HG03139 (cell line): Measurements from ENCODE around the gene SARNP.
"Not testable (repeated sequence)": the region's sequence is repeated elsewhere in the genome, so short reads cannot be mapped to it uniquely, and the experiment has no call there.

ENCODE experiments used
- ATAC-seq: cut with Tn5 transposase; IDR thresholded peaks from one replicate; pipeline ENCODE4 v1.9.1; 2021; ENCODE audit not compliant: unreplicated experiment

The SARNP gene, protein sequence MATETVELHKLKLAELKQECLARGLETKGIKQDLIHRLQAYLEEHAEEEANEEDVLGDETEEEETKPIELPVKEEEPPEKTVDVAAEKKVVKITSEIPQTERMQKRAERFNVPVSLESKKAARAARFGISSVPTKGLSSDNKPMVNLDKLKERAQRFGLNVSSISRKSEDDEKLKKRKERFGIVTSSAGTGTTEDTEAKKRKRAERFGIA

DNA sequence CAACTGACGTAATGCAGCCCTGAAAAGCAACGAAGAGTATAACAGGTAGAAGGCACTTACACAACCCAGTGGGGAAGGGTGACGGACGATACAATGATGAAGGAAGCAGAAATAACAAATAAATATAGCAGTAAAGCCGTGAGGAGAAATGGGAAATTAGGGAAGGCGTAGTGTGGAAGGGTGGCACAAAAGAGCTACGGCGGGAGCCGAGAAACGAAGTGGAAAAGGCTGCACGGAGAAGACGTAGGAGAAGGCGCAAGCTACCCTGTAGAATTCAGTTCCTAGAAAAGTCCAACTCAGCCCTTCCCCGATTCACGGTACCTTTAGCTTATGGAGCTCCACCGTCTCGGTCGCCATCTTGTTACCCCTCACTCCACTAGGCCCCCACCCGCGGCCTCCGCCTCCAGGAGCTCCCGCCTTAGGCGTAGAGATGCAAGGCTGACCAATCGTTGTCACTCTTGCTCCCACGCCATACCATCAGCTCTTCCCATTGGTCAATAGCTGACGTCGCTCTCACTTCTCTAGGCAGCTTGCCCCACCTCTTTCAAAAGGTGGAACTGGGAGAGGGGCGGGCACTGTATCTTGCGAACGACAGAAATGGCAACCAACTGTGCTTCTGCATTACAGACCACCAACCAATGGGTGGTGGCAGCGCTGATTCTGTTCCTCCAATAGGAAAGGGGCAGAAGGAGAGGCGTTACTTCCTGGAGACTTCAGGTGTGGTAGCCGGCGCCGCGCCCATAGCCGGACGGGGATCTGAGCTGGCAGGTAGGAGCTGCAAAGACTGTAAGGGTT is at the start of gene SARNP, which contains the start of gene ORMDL2:
SARNP (minus strand) TSS at position 380 of the 795 bp plus-strand sequence; CDS start at position 357, 23 bp downstream.
ORMDL2 (plus strand) TSS at position 697 of the 795 bp plus-strand sequence. CDS start 959 bp downstream, outside the sequence.
- ATAC-seq: peak; percentile 96

DNA sequence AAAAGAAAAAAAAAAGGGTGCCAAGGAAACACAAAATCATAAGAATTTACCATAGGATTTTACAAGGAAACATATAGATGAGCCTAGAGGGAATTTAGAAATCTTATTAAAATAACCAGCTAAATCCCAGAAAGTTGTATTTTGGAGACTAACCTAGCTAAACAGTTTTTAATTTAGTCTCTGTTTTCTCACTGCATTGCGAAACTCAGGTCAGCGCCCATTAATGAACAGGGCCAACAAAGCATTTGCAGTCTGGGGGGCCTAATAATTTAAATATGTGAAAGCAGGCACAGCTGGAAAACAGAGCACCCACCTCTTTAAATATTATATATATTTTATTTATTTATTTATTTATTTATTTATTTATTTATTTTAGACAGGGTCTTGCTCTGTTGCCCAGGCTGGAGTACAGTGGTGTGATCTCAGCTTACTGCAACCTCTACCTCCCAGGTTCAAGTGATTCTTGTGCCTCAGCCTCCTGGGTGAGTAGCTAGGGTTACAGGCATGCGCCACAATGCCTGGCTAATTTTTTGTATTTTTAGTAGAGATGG is 49.0 kb upstream of the SARNP start:
- not testable (repeated sequence) for ATAC-seq

DNA sequence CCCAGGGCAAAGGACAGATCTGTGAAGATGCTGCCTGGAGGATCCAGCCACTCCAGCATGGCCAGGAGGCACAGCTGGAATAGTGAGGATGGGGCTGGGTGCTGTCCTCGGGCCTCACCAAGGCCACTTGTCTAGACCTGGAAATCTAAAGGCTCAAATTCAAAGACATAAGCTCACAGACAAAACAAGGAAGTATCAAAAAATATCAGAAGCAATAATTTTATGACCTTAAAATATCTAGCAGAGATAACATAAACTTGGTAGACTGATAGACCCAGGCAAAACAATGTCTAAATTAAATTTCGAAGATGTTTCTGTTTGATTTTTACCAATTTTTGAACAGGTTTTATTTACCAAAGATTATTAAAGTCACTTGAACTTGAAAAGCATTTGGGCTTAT is 47.8 kb upstream of the SARNP start:
- no peak for ATAC-seq

DNA sequence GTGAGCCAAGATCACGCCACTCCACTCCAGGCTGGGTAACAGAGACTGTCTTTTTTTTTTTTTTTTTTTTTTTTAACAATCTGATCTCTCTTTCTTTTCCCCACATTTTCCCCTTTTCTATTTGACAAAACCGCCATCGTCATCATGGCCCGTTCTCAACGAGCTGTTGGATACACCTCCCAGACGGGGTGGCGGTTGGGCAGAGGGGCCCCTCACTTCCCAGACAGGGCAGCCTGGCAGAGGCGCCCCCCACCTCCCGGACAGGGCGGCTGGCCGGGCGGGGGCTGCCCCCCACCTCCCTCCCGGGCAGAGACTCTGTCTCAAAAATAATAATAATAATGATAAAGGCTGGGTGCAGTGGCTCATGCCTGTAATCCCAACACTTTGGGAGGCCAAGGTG is 45.4 kb upstream of the SARNP start:
- not testable (repeated sequence) for ATAC-seq

DNA sequence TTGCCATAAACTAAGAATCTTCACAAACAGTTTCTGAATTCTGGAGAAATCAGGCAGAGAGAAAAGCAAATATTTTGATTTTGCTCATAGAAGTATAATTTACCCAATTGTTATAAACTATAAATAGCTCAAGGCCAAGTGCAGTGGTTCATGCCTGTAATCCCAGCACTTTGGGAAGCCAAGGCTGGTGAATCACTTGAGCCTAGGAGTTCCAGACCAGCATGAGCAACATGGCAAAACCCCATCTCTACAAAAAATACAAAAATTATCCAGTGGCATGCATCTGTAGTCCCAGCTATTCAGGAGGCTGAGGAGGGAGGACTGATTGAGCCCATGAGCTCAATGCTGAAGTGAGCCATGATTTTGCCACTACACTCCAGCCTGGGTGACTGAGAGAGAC is 44.8 kb upstream of the SARNP start:
- ATAC-seq: no peak

DNA sequence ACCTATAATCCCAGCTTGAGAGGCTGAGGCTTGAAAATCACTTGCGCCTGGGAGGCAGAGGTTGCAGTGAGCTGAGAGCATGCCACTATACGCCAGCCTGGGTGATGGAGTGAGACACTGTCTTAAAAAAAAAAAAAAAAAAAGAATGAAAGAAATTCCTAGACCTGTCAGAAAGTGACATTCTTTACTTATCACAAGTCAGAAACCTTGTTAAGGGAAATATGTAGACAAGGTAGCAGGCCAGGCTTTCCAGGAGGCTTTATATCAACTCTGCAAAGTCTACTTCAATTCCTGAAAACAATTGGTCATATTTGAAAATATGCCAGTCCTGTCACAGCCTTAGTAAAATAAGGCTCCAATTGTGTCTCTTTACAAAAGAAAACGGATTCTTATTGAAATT is 44.3 kb upstream of the SARNP start:
- no peak for ATAC-seq

DNA sequence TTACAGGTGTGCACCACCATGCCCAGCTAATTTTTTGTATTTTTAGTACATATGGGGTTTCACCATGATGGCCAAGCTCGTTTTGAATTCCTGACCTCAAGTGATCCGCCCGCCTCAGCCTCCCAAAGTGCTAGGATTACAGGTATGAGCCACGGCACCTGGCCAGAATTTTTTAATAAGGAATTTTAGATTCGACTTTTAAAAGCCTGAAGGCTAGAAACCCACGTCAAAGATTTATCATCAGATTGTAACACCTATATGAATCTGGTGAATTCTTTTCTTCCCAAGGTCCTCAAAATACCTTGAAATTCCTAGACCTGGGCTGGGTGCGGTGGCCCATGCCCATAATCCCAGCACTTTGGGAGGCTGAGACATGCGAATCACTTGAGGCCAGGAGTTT is 43.9 kb upstream of the SARNP start:
- ATAC-seq: no peak

DNA sequence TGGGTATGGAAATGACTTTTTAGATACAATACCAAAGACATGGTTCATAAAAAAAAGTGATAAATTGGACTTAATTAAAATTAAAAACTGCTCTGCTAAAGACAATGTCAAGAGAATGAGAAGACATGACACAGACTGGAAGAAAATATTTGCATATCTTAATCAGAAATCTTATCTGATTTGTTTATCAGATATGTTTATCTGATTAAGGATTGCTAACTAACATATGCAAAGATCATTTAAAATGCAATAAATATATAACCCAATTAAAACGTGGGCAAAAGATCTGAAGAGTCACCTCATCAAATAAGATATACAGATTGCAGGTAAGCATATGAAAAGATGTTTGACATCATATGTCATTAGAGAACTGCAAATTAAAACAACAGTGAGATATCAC is 35.2 kb upstream of the SARNP start:
- ATAC-seq: no peak

DNA sequence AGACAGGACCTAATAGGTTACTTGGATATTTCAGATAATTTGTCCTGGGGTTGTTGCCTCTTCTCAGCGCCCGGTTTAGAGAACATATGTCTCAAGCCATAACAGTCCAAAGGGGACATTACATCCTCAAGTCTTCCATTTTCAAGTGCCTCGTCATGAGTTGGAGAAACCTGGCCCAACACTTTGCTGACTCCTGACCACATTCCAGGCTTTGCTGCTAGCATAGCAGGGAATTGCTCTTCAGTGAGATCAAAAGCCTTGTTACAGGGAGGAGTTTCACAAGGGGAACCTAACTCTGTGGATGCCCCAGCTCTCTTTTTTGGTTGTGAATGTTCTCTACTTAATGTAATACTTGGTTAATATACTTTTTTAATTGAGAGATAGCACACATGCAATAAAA is 33.4 kb upstream of the SARNP start:
- no peak for ATAC-seq

DNA sequence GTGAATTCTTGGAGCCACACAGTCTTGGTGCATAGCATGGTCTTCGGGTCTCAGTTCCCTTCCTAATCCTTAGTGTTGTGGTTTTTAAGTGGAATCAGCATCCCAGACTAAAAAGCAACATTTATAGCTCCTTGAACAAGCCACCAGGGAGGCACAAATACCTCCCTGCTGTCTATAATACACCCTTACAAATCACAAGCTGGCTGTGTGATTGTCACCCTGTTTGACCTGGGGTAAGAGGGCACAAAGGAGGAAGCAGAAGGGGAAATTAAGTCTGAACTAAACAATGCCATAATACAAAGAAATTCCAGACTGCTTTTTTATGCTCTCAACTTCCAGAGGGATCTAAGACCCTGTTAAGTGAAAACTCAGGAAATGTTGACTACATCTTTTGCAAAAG is 32.9 kb upstream of the SARNP start:
- no peak for ATAC-seq

DNA sequence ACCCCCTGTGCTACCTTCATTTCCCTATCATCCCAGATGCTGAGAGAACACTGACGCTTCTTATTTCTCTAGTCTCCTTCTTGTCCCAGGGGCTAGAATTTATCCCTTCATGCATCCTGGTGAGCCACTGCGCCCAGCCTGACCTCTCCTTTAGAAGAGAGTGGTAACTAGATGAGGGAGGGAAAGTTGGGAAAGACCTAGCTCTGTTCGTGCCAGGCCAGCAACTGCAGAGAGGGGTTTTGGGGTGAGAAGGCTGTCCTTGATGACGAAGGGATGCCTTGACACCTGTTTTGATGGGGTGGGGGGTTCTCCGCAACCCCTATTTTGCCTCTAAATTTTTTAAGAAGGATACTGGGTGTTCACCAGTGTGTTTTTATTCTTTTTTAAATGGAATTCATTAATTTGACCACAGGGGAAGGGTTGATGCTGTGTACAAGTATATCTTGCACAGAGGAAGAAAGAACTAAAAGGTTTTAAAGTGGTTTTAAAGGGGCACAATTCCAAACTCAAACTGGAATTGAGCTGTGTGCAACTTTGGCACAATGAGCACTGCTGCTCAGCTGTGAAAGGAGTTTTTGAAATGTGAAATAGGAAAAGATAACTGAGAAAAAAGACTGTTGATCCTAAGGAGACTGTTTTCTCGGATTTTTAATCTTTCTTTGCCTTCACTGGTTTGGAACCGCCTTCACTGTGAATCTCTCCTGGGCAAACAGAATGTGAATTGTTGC is 32.3 kb upstream of the SARNP start:
- no peak for ATAC-seq

DNA sequence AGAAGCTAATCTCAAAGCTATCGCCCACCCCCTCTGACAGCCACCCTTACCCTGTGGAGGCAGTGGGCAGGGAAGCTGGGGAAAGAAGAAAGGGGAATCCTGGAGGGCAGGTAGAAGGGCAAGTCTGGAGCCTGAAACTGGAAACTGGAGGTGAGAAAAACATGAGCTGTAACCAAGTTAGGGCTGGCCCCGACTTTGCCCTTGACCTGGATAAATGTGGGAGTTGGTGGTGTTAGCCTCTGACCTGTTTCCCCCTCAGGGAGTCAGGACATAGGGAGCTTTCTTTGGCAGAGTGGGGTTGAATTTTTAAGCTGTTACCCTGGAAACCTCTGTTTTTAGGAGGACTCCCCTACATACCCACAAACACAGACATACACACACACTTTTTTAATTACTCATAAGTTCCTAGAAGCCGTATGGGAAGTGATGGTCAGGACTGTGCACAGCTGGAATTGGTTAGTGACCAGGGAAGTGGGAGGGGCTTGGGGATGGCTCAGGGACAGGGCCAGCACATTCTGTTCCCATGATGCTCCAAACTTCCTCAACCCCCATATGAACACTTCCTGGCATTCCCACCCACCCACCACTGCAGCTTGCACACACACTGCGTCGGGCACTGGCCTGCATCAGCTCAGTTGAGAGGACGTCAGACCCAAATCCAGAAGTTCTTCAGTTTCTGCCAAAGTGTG is 30.2 kb upstream of the SARNP start:
- no peak for ATAC-seq

DNA sequence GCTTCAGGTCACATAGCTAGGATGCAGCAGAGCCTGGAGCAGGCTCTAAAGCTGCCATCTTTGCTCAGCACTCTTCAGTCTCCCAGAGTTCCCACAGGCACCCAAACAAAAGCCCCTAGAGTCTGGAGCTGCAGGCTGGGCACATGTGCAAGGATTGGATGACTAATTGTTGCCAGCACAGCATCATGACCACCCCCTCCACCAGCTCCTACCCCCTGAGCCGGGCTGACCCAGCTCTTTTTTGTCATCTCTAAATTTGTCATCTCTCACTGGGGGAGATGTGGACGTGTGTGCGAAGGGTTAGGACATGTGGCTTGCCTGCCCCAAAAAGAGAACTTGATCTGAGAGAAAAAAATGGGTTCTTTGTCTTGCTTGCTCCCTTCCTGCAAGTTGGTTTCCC is 29.5 kb upstream of the SARNP start:
- no peak for ATAC-seq

DNA sequence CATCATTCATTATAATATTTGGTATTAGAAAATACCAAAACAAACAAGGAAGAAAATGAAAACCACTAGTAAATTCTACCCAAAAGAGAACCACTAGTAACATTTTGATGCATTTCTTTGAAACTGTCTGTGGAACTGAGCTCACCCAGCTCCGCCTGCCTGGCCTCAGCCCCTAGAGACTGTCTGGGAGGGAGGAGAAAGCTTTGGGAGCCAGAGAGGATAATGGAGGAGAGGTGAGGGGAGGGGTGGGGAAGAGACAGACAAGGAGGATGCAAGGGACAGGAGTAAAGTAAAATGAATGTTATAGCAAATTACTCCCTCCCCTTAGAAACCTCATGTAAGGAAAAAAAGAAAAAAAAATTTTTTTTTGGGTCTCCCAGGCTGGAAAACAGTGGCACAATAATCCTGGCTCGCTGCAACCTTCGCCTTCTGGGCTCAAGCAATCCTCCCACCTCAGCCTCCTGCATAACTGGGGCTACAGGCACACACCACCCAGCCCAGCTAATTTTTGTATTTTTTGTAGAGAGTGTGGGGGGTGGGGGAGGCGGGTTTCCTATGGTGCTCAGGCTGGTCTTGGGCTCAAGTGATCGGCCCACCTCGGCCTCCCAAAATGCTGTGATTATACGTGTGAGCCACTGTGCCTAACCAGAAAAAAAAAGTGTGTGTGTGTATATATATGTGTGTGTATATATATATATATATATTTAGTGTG is 28.4 kb upstream of the SARNP start:
- ATAC-seq: no peak

DNA sequence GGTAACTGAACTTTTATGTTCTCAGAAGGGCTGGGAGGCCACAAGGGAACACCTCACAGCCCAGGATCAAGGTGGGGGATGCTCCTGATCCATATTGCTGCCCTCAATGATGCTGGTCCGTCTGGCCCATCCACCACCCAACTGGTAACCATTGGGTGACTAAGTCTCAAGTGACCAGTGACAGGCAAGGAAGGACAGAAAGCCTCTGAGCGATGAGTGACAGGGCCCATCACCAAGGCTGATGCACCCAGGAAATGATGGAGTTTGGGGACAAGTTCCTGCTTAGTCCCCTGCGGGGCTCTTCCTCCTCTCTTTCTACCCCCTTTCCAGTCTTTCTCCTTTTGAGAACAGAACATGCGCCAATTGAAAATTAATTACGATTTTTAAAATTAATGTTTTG is 27.8 kb upstream of the SARNP start:
- ATAC-seq: no peak

DNA sequence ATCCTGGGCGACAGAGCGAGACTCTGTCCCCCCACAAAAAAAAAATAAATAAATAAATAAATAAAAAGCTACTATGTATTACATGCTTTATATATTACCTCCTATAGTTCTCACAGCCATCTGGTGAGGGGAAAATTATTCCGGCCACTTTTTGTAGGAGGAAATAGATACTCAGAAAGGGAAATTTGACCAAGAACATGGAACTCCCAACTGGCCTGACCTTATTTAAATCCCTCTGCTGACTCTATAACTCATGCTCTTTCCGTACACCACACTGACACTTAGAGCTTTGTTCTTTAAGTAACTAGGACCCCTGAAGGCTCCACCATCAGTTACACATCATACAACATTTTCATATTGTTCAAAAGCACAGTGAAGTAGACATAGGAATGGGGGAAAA is 27.4 kb upstream of the SARNP start:
- ATAC-seq: no peak

DNA sequence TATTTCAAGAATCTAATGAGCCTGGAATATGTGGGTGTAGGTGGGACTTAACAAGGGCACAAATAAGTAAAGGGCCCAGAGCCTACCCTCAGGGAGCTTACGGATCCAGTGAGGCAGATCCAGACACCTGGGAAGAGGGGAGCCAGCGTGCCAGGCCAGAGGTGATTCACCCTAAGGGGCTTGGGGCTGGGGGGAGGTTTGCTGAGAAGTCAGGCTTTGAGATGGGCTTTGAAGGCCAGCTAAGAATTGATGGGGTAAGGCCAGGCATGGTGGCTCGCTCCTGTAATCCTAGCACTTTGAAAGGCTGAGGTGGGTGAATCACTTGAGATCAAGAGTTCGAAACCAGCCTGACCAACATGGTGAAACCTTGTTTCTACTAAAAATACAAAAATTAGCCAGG is 25.9 kb upstream of the SARNP start:
- no peak for ATAC-seq

DNA sequence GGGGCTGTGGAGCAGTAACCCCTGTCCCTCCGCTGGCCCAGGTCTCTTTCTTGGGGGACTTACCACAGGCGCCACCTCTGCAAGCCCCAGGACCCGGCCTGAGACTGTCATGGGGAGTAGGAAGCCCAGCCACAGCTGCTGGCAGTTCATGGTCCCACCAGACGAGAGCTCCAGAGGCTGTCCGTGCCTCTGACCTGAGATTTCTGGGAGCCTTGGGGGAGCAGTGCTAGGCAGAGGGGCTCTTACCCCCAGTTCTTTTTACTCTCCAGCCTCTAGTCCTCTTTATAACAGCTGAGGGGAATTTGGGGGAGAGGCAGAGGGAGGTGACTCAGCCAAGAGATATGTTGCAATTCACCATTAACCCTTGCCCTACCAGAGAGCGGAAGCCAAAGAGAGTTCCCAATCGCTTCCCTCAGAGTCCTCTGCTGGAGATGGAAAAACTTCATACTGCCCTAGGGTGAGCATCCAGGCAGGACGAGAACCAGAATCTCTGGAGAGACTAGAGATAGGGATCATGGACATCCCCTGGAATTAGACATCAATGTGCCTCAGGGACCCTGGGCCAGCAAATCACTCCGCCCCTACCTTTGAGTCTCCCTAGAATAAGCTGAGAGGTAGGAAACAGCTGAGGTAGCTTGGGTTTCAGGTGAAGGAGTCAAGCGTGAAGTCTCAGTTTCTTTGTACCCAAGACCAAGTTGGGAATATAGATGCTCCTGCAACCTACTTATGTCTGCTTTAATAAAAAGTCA is 25.3 kb upstream of the SARNP start, which contains the start of gene MMP19:
MMP19 (minus strand) TSS at position 256 of the 749 bp plus-strand sequence; CDS start at position 150, 106 bp downstream.
- ATAC-seq: no peak

DNA sequence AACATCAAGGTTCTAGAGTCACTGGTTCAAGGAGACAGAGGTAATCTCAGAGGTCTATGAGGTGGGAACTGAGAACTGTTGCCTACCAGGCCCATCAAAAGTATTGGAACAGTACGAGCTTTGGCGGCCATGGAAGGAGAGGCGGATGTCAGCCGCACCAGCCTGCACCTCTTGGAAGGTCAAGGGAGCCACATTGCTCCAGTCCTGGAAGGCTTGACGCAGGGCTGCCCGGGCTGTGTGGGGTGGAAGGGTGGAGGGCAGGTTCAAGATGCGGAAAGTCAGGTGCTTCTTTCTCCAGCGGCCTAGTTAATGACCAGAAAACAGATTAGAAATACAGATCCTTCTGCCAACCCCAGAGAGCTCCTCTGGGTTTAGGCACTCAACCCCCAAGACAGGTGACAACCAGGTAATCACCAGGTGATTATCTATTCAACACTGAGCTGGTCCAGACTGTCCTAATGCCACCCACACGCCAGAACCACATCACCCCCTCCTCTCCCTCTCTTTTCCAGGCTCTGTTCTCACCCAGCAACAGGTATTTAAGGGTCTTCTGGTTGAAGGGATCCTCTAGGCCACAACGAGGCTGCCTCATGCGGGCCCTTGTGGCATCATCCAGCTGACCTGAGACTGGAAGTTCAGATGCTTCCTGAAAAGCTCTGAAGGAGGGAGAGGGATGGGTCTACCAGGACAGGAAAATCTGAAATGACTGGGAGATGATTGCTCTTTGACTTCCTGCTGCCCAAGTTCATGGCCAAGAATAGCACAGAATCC is 23.2 kb upstream of the SARNP start:
- ATAC-seq: no peak
